GM10266 (cell line): ENCODE data around the gene TCF7.

Experiments
- DNase-seq: peaks from one replicate; pipeline ENCODE4 v3.0.0; 2012; ENCODE audit errors: extremely low spot score
- CTCF ChIP-seq: IDR thresholded peaks from 2 replicates; pipeline ENCODE4 v1.5.1; 2012; ENCODE audit warnings: mild to moderate bottlenecking, low read depth; ENCODE audit not compliant: control insufficient read depth, insufficient read depth; ENCODE audit errors: missing control alignments

Gene TCF7

GRCh38 chr5:134114886-134115805 is 665 bp downstream of the TCF7 start:
- TF ChIP-seq CTCF: no peak
- peak; percentile 61 for DNase-seq

- no peak for TF ChIP-seq CTCF
- DNase-seq: no peak
Measured at GRCh38 chr5:134115806-134116175, 1.3 kb downstream of the TCF7 start.

GRCh38 chr5:134116286-134116685 is 1.8 kb downstream of the TCF7 start:
- TF ChIP-seq CTCF: no peak
- DNase-seq: no peak

GRCh38 chr5:134116789-134117761 is 2.6 kb downstream of the TCF7 start:
- TF ChIP-seq CTCF: no peak
- DNase-seq: no peak

- TF ChIP-seq CTCF: no peak
- DNase-seq: no peak
Measured at GRCh38 chr5:134118212-134118835, 3.8 kb downstream of the TCF7 start.

- TF ChIP-seq CTCF: no peak
- DNase-seq: no peak
Measured at GRCh38 chr5:134119720-134120119, 5.2 kb downstream of the TCF7 start.
